Measurements from ENCODE around the gene HNRNPD. TPM values are rescaled to one million over a fixed set of nuclear protein-coding genes. Genes with fewer than 3 reads are reported as not detected.
"Not testable (repeated sequence)": the region's sequence is repeated elsewhere in the genome, so short reads cannot be mapped to it uniquely, and the experiment has no call there.

HNRNPD gene
- total RNA-seq, 4 donors from 2014 or later, result 54.0 to 140 (median 60.4) TPM

DNA sequence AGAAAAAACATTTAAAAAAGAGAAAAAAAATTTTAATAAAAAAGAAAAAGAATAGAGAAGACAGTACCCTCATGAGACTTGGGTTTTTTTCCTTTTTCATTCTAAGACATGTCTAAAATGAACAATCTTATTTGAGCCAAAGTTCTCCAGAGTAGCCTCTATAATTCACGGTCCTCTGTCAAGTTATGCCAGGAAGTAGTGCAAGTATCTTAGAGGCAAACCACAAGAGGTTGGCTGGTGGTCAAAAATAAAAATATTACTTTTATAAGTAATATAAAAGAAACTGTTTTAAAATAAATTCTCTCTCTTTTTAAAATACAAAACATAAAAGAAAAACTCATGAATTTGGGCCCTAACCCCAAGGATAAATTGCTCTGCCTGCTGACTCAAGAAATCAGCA is 29.9 kb upstream of the HNRNPD start:
- TF ChIP-seq, protein P1, sequence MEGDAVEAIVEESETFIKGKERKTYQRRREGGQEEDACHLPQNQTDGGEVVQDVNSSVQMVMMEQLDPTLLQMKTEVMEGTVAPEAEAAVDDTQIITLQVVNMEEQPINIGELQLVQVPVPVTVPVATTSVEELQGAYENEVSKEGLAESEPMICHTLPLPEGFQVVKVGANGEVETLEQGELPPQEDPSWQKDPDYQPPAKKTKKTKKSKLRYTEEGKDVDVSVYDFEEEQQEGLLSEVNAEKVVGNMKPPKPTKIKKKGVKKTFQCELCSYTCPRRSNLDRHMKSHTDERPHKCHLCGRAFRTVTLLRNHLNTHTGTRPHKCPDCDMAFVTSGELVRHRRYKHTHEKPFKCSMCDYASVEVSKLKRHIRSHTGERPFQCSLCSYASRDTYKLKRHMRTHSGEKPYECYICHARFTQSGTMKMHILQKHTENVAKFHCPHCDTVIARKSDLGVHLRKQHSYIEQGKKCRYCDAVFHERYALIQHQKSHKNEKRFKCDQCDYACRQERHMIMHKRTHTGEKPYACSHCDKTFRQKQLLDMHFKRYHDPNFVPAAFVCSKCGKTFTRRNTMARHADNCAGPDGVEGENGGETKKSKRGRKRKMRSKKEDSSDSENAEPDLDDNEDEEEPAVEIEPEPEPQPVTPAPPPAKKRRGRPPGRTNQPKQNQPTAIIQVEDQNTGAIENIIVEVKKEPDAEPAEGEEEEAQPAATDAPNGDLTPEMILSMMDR (IDR thresholded peaks at IDR 0.05), result no peak
- no peak for TF ChIP-seq POLR2A (IDR thresholded peaks at IDR 0.05)
- H3K4me3 ChIP-seq (ENCODE audit: low read depth, poor library complexity, severe bottlenecking), result no peak overlapping the region
- intact Hi-C loops (cut with DNase I; ENCODE audit: low total_unique reads), result no loop called here
- no peak for DNase-seq (ENCODE audit: low spot score in 2 of 2)
- WGBS, 2 donors, result 60 to 68% methylated on average over 1 of the region's 1 CpG

DNA sequence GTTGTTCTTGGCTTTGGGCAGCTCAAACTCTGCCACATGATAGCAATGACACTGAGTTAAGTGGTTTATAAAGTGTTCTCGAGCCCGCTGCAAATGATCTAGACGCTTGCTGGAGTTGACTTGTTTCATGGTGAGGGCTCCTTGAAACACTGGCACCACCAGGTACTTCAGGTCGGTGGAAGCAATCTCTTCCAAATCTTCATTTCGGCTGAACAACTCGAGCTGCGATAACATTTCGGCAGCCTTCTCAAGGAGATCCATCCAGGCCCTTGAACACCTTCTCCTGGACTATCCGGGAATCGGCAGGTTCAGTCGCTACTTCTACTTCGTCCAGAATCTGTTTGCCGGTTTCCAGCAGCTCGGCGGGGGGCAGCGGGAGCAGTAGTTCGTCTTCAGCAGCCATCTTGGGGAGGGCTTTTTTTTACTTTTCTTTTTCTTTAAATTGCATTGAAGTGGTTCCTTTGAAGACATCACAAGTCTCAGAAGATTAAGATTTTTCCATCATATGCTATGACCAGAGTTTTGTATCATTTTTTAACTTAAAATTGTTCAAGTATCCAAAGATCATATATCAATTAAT is 28.5 kb upstream of the HNRNPD start:
- no peak for TF ChIP-seq POLR2A (IDR thresholded peaks at IDR 0.05)
- TF ChIP-seq, protein P1 (IDR thresholded peaks at IDR 0.05), result no peak
- 92 to 93% methylated on average over 17 of the region's 17 CpGs for WGBS, 2 donors
- H3K4me3 ChIP-seq (ENCODE audit: low read depth, poor library complexity, severe bottlenecking), result no peak overlapping the region
- DNase-seq (ENCODE audit: low spot score in 2 of 2), result no peak
- intact Hi-C loops (cut with DNase I; ENCODE audit: low total_unique reads), result no loop called here

DNA sequence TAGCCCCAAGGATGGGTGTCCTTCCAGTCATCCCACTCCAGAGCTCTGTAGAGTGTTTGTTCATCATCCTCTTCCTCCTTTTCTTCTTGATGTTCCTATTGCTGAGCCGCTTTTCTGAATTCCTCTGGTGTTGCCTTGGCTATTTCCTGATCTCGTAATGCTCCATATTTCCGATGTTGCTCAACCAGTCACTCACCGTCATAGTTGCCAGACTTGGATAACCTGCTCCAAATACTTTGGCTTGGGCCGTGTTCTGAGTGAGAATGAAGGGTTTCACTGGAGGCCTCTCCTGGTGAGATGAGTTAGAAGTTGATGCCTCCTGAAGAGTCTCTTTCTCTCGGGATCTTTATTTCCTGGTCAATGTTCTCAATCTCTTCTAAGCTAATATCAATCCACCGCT is 27.8 kb upstream of the HNRNPD start:
- H3K4me3 ChIP-seq (ENCODE audit: low read depth, poor library complexity, severe bottlenecking), result no peak overlapping the region
- no peak for DNase-seq (ENCODE audit: low spot score in 2 of 2)
- WGBS, 2 donors, result 83 to 84% methylated on average over 7 of the region's 7 CpGs
- intact Hi-C loops (cut with DNase I; ENCODE audit: low total_unique reads), result no loop called here
- TF ChIP-seq, protein P1 (IDR thresholded peaks at IDR 0.05), result no peak
- no peak for TF ChIP-seq POLR2A (IDR thresholded peaks at IDR 0.05)

DNA sequence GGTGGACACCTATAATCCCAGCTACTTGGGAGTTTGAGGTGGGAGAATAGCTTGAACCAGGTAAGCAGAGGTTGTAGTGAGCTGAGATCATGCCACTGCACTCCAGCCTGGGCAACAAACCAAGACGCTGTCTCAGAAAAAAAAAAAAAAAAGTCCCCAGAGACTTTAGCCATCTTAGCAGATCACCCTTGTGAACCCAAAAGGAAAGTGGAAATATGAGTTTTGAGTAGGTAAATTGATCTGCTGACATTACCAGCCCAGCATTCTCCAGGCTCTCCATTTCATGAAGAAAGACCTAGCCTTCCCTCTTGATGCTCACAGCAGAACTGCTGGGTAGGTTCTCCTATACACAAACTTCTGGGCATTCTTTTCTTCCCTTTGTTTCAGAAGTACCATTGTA is 24.5 kb upstream of the HNRNPD start:
- intact Hi-C loops (cut with DNase I; ENCODE audit: low total_unique reads), result no loop called here
- no peak for DNase-seq (ENCODE audit: low spot score in 2 of 2)
- no peak for TF ChIP-seq POLR2A (IDR thresholded peaks at IDR 0.05)
- TF ChIP-seq, protein P1 (IDR thresholded peaks at IDR 0.05), result no peak
- 67 to 74% methylated on average over 1 of the region's 1 CpG for WGBS, 2 donors
- H3K4me3 ChIP-seq (ENCODE audit: low read depth, poor library complexity, severe bottlenecking), result no peak overlapping the region

DNA sequence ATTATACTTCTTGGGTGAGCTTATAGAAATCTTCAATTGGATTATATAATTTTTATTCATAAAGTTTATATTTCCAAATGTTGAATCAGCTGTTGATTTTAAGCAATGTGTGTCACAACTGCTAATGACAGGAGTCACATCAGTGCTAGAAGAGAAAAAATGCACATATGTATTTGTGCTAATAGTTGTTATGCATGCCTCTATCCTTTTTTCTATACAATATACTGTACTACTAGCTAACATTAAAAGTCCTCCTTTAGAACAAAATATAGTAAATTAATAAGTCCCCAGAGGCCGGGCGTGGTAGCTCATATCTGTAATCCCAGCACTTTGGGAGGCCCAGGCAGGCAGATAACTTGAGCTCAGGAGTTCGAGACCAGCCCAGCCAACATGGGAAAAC is 23.7 kb upstream of the HNRNPD start:
- DNase-seq (ENCODE audit: low spot score in 2 of 2), result no peak
- intact Hi-C loops (cut with DNase I; ENCODE audit: low total_unique reads), result no loop called here
- WGBS, 2 donors, result 87 to 90% methylated on average over 3 of the region's 3 CpGs
- H3K4me3 ChIP-seq (ENCODE audit: low read depth, poor library complexity, severe bottlenecking), result no peak overlapping the region
- TF ChIP-seq POLR2A (IDR thresholded peaks at IDR 0.05), result no peak
- TF ChIP-seq, protein P1 (IDR thresholded peaks at IDR 0.05), result no peak

DNA sequence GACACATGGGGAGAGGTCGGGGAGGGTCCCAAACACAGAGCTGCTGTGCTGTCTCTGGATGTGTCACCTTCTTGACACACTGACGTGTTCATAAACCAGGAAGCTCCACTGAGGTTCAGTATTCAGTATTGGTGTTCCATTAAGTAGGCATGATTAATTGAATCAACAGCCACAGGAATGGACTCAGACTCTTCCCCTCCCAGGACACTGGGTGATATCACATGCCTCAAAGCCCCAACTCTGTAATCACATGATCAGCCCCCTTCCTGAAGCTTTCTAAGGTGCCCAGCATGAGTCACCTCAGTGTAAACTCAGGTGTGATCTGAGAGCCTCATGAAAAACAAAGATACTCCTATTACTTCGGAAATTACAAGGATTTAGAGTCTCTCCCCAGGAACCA is 21.1 kb upstream of the HNRNPD start:
- no peak overlapping the region for H3K4me3 ChIP-seq (ENCODE audit: low read depth, poor library complexity, severe bottlenecking)
- intact Hi-C loops (cut with DNase I; ENCODE audit: low total_unique reads), result no loop called here
- no peak for DNase-seq (ENCODE audit: low spot score in 2 of 2)
- 87 to 88% methylated on average over 3 of the region's 3 CpGs for WGBS, 2 donors
- no peak for TF ChIP-seq POLR2A (IDR thresholded peaks at IDR 0.05)
- TF ChIP-seq, protein P1 (IDR thresholded peaks at IDR 0.05), result no peak

DNA sequence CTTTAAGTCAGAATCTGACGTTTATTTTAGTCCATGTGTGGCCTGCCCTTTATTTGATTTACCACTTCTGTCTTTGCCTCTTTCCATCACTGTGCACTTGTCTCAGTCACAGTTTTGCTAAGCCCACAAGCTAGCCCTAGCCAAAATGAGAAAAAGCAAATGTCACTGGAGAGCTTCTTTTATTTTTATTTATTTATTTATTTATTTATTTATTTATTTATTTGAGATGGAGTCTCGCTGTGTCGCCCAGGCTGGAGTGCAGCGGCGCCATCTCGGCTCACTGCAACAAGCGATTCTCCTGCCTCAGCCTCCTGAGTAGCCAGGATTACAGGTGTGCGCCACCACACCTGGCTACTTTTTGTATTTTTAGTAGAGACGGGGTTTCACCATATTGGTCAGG is 16.3 kb upstream of the HNRNPD start:
- intact Hi-C loops (cut with DNase I; ENCODE audit: low total_unique reads); DNase-seq (ENCODE audit: low spot score in 2 of 2); H3K4me3 ChIP-seq (ENCODE audit: low read depth, poor library complexity, severe bottlenecking): not testable (repeated sequence)
- WGBS, 2 donors, result 90 to 93% methylated on average over 9 of the region's 9 CpGs

Data from lower leg skin (tissue), 4 donors.